ENCODE data around the gene IRGQ.
"Not testable (repeated sequence)": the region's sequence is repeated elsewhere in the genome, so short reads cannot be mapped to it uniquely, and the experiment has no call there.

Gene IRGQ

DNA sequence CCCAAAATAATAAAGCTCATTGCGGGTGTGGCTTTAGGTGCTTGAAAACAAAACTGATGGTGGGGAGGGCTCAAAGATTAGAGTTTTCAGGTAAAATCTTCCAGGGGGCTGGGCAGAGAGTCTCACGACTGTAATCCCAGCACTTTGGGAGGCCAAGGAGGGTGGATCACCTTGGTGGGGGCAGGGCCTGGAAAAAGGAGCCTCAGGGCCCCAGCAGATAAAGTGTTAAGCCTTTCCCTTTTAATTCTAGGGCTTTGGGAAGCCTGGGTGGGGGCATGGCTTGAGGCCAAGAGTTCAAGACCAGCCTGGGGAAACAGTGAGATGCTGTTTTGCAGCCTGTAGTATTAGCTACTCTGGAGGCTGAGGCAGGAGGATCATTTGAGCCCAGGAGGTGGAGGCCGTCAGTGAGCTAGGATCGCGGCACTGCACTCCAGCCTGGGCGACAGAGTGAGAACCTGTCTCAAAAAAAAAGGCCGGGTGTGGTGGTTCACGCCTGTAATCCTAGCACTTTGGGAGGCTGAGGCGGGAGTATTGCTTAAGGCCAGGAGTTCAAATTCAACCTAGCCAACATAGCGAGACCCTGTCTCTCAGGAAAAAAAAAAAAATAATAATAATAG is 1.7 kb downstream of the IRGQ start:
- H3K27ac ChIP-seq: no peak overlapping the region
- H3K27me3 ChIP-seq (ENCODE audit: insufficient read depth, low read depth, severe bottlenecking): no peaks in the 10 kb centered on the region
- no peak for DNase-seq
- TF ChIP-seq, protein P1, sequence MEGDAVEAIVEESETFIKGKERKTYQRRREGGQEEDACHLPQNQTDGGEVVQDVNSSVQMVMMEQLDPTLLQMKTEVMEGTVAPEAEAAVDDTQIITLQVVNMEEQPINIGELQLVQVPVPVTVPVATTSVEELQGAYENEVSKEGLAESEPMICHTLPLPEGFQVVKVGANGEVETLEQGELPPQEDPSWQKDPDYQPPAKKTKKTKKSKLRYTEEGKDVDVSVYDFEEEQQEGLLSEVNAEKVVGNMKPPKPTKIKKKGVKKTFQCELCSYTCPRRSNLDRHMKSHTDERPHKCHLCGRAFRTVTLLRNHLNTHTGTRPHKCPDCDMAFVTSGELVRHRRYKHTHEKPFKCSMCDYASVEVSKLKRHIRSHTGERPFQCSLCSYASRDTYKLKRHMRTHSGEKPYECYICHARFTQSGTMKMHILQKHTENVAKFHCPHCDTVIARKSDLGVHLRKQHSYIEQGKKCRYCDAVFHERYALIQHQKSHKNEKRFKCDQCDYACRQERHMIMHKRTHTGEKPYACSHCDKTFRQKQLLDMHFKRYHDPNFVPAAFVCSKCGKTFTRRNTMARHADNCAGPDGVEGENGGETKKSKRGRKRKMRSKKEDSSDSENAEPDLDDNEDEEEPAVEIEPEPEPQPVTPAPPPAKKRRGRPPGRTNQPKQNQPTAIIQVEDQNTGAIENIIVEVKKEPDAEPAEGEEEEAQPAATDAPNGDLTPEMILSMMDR (IDR thresholded peaks at IDR 0.05; ENCODE audit: low read depth, low read length): no peak
- H3K36me3 ChIP-seq: peaks cover 47% of the 10 kb centered on the region
- H3K4me3 ChIP-seq (ENCODE audit: low read depth, low read length): no peak overlapping the region
- H3K9me3 ChIP-seq (ENCODE audit: severe bottlenecking): no peaks in the 10 kb centered on the region

DNA sequence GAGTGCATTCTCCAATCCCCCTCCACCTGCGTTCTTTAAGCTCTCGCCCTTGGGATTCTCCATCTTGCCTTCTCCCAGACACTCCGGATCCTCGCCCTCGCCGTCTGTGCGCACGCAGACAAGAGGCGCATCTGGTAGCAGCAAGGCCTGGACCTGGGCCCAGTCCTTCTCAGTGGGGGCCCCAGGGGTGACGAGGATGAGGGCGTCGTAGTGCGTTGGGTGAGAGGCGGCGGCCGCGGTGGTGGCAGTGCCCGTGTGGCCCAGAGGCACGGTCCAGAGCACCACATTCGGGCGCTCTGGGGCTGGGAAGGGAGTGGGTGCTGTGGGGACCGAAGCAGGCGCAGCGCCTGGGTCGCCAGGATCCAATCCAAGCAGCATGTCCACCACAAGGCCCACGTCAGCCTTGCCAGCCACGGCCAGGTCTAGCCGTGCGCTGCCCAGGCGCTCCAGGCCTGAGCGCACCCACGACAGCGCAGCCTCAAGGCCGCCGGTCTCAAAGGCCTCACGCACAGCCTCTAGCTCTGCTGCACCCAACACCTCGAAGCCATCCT is 3.1 kb downstream of the IRGQ start:
- no peak overlapping the region for H3K4me3 ChIP-seq (ENCODE audit: low read depth, low read length)
- H3K36me3 ChIP-seq: peaks cover 40% of the 10 kb centered on the region
- TF ChIP-seq, protein P1 (IDR thresholded peaks at IDR 0.05; ENCODE audit: low read depth, low read length): no peak
- H3K27me3 ChIP-seq (ENCODE audit: insufficient read depth, low read depth, severe bottlenecking): no peaks in the 10 kb centered on the region
- no peak for DNase-seq
- H3K27ac ChIP-seq: no peak overlapping the region
- H3K9me3 ChIP-seq (ENCODE audit: severe bottlenecking): no peaks in the 10 kb centered on the region

DNA sequence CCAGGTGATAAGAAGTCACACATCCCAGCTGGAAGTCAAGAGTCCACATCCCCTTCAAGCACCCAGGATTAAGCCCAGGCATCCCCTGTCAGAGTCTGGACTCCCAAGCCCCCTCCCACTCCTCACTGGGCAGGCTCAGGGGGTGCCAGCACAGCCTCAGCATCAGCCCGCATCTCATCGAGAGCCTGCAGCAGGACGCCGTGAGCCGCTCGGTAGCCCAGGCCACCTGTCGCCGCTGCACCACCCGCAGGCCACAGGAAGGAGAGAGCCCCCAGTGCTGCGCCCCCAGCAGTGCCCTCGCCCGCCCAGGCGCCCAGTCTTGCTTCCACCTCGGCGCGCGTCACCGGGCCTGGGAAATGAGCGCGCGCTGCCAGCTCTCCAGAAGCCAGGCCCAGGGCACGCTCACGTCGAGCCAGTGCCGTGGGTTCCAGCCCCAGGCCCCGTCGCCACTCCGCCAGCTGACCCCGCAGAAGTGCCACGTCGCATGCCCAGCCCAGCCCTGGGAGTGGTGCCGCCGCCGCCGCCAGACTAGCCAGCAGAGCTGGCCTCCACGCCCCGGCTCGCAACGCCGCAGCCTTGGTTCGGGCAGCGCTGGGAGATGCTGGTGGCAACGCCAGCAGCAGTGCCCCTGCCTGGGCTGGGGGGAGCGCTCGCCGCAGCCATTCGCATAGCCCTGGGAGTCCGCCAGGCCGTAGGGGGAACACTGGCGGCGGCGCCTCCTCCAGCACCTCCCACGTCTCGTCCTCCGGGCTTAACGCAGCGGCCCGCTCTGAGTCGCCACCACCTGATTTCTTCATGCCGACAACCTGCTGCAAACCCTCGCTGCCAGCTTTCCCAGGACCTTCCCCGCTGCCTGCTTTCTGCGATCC is 3.8 kb downstream of the IRGQ start:
- Histone ChIP-seq H3K27me3 (ENCODE audit: insufficient read depth, low read depth, severe bottlenecking) (no peaks in the 10 kb centered on the region), H3K36me3 (peaks cover 40% of the 10 kb centered on the region), H3K4me3 (ENCODE audit: low read depth, low read length) (no peak overlapping the region), H3K9me3 (ENCODE audit: severe bottlenecking) (no peaks in the 10 kb centered on the region), H3K27ac (no peak overlapping the region)
- DNase-seq: no peak
- TF ChIP-seq, protein P1 (IDR thresholded peaks at IDR 0.05; ENCODE audit: low read depth, low read length): no peak

DNA sequence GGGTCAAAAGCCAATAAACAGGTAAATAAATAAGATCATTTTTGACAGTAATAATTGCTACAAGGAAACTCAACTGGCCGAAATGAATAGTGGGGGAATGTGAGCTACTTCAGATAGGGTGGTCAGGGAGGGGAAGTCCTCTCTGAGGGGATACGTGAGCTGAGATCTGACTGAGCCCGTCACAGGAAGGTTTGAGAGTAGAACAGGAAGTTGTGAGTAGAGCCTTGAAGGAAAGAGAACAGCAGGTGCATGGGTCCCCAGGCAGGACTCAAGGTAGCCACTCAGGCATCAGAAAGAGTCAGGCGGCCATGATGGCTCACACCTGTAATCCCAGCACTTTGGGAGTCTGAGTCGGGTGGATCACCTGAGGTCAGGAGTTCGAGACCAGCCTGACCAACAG is 6.3 kb downstream of the IRGQ start:
- no peaks in the 10 kb centered on the region for H3K9me3 ChIP-seq (ENCODE audit: severe bottlenecking)
- no peak for DNase-seq
- no peak overlapping the region for H3K27ac ChIP-seq
- TF ChIP-seq, protein P1 (IDR thresholded peaks at IDR 0.05; ENCODE audit: low read depth, low read length): no peak
- H3K27me3 ChIP-seq (ENCODE audit: insufficient read depth, low read depth, severe bottlenecking): no peaks in the 10 kb centered on the region
- no peak overlapping the region for H3K4me3 ChIP-seq (ENCODE audit: low read depth, low read length)
- peaks cover 38% of the 10 kb centered on the region for H3K36me3 ChIP-seq

DNA sequence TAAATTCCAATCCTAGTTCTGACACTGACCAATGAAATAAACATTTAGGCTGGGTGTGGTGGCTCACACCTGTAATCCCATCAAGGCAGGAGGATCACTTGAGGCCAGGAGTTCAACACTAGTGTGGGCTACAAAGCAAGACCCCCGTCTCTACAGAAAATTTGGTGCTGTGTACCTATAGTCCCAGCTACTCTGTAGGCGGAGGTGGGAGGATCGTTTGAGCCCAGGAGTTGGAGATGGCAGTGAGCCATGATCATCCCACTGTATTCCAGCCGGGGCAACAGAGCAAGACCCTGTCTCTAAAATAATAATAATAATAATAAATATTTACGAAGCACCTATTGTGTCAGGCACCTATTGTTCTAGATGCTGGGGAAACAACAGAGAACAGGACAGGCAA is 6.7 kb downstream of the IRGQ start:
- Histone ChIP-seq H3K9me3 (ENCODE audit: severe bottlenecking) (no peaks in the 10 kb centered on the region), H3K36me3 (peaks cover 34% of the 10 kb centered on the region), H3K27ac (no peak overlapping the region), H3K4me3 (ENCODE audit: low read depth, low read length) (no peak overlapping the region), H3K27me3 (ENCODE audit: insufficient read depth, low read depth, severe bottlenecking) (no peaks in the 10 kb centered on the region)
- DNase-seq: no peak
- TF ChIP-seq, protein P1 (IDR thresholded peaks at IDR 0.05; ENCODE audit: low read depth, low read length): no peak

DNA sequence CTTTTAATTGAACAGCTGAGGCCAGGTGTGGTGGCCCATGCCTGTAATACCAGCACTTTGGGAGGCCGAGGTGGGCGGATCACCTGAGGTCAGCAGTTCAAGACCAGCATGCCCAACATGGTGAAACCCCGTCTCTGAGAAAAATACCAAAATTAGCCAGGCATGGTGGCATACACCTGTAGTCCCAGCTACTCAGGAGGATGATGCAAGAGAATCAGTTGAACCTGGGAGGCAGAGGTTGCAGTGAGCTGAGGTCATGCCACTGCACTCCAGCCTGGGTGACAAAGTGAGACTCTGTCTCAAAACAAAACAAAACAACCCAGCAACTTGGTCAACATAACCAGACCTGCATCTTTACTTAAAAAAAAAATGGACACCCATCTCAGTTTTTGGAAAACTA is 8.9 kb downstream of the IRGQ start:
- not testable (repeated sequence) for H3K4me3 ChIP-seq (ENCODE audit: low read depth, low read length); H3K9me3 ChIP-seq (ENCODE audit: severe bottlenecking); DNase-seq; H3K27me3 ChIP-seq (ENCODE audit: insufficient read depth, low read depth, severe bottlenecking); H3K27ac ChIP-seq
- peaks cover 11% of the 10 kb centered on the region for H3K36me3 ChIP-seq
